Measurements from ENCODE around the gene ZNF787.

The ZNF787 gene

GRCh38 chr19:56132316-56132822, 11.3 kb upstream of the ZNF787 start:
- Histone ChIP-seq H3K27ac (ENCODE audit: low read length) (no peak overlapping the region), H3K36me3 (replicated peaks; ENCODE audit: low read depth, low read length) (no peaks in the 10 kb centered on the region), H3K9me3 (ENCODE audit: insufficient read depth, low read length) (no peaks in the 10 kb centered on the region), H4K20me1 (ENCODE audit: insufficient read depth, low read length) (no peaks in the 10 kb centered on the region), H3K9ac (ENCODE audit: low read length) (no peak overlapping the region), H2AFZ (ENCODE audit: low read depth, low read length) (no peak overlapping the region), H3K4me2 (ENCODE audit: low read length) (no peak overlapping the region), H3K79me2 (ENCODE audit: low read length) (no peaks in the 10 kb centered on the region), H3K27me3 (ENCODE audit: low read depth, low read length) (no peaks in the 10 kb centered on the region), H3K4me1 (ENCODE audit: low read length) (peaks cover 13% of the 10 kb centered on the region), H3K4me3 (ENCODE audit: low read length) (no peak overlapping the region)
- TF ChIP-seq CTCF (IDR thresholded peaks at IDR 0.05; ENCODE audit: low read depth, low read length) (no peak), EZH2phosphoT487 (IDR thresholded peaks at IDR 0.05; ENCODE audit: low read depth) (no peak)

DNA sequence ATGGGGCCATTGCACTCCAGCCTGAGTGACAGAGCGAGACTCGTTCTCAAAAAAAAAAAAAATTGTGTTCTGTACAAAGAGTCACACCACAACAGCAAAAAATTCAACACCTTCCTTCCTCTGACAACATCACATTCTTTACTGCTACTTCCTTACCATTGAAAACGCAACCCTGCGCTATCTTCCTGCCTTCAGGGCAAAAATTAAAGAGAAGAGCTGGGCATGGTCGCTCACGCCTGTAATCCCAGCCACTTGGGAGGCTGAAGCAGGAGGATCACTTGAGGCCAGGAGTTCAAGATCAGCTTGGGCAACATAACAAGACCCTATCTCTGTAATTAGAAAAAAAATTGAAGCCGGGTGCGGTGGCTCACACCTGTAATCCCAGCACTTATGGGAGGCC, 10.6 kb upstream of the ZNF787 start:
- Histone ChIP-seq H3K4me1 (ENCODE audit: low read length) (peaks cover 13% of the 10 kb centered on the region), H3K9ac (ENCODE audit: low read length) (no peak overlapping the region), H3K27ac (ENCODE audit: low read length) (no peak overlapping the region), H4K20me1 (ENCODE audit: insufficient read depth, low read length) (no peaks in the 10 kb centered on the region), H3K36me3 (replicated peaks; ENCODE audit: low read depth, low read length) (no peaks in the 10 kb centered on the region), H3K4me2 (ENCODE audit: low read length) (no peak overlapping the region), H3K4me3 (ENCODE audit: low read length) (no peak overlapping the region), H2AFZ (ENCODE audit: low read depth, low read length) (no peak overlapping the region), H3K79me2 (ENCODE audit: low read length) (no peaks in the 10 kb centered on the region), H3K9me3 (ENCODE audit: insufficient read depth, low read length) (no peaks in the 10 kb centered on the region), H3K27me3 (ENCODE audit: low read depth, low read length) (no peaks in the 10 kb centered on the region)
- no peak for TF ChIP-seq EZH2phosphoT487 (IDR thresholded peaks at IDR 0.05; ENCODE audit: low read depth)
- TF ChIP-seq CTCF (IDR thresholded peaks at IDR 0.05; ENCODE audit: low read depth, low read length) = no peak

- Histone ChIP-seq H3K27ac (ENCODE audit: low read length) (no peak overlapping the region), H3K36me3 (replicated peaks; ENCODE audit: low read depth, low read length) (no peaks in the 10 kb centered on the region), H3K9ac (ENCODE audit: low read length) (no peak overlapping the region), H3K79me2 (ENCODE audit: low read length) (no peaks in the 10 kb centered on the region), H3K9me3 (ENCODE audit: insufficient read depth, low read length) (no peaks in the 10 kb centered on the region), H3K4me1 (ENCODE audit: low read length) (peaks cover 13% of the 10 kb centered on the region), H2AFZ (ENCODE audit: low read depth, low read length) (no peak overlapping the region; the same call in 1 of the 2 replicates), H4K20me1 (ENCODE audit: insufficient read depth, low read length) (no peaks in the 10 kb centered on the region), H3K27me3 (ENCODE audit: low read depth, low read length) (no peaks in the 10 kb centered on the region), H3K4me2 (ENCODE audit: low read length) (no peak overlapping the region), H3K4me3 (ENCODE audit: low read length) (no peak overlapping the region)
- TF ChIP-seq EZH2phosphoT487 (IDR thresholded peaks at IDR 0.05; ENCODE audit: low read depth) = no peak
- TF ChIP-seq CTCF (IDR thresholded peaks at IDR 0.05; ENCODE audit: low read depth, low read length) = no peak
Measured at GRCh38 chr19:56130006-56130405, 8.9 kb upstream of the ZNF787 start.

DNA sequence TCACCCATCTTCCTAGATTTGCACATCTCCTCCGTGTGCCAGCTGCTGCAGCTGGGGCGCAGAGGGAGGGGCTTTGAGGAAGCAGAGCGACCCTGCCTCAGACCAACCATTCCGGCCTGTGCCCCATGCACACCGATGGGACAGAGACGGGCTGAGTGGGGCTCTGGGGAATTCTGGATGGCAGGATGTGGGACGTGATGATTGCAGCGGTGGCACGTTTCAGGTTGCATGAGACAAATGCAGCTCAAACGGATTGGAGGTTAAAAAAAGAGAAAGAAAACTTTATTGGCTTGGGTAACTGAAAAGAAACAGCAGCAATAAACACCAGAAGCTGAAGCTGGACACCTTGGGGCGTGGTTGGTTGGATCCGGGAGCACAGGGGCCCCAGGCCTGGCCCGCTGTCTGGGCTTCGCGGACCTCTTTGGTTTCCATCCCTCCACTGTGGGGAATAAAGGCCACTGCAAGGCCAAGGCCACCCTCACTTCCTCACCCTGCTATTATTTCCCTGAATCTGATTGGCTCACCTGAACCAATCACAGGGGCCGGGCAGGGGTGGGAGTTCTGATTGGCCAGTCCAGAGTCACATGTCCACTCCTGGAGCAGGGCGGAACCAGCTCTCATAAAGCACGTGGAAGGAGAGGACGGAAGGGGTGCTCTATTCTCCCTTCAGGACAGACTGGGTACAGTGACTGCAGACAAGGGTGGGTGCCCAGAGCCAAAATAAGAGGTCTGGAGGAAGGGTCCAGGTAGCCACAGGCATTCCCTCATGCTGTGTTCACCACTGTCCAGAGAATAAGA, 6.1 kb upstream of the ZNF787 start:
- Histone ChIP-seq H3K27ac (ENCODE audit: low read length) (no peak overlapping the region), H3K36me3 (replicated peaks; ENCODE audit: low read depth, low read length) (no peaks in the 10 kb centered on the region), H3K4me2 (ENCODE audit: low read length) (no peak overlapping the region), H4K20me1 (ENCODE audit: insufficient read depth, low read length) (no peaks in the 10 kb centered on the region), H3K4me3 (ENCODE audit: low read length) (no peak overlapping the region), H3K9me3 (ENCODE audit: insufficient read depth, low read length) (no peaks in the 10 kb centered on the region), H3K79me2 (ENCODE audit: low read length) (no peaks in the 10 kb centered on the region), H3K9ac (ENCODE audit: low read length) (no peak overlapping the region), H3K4me1 (ENCODE audit: low read length) (peaks cover 1% of the 10 kb centered on the region), H3K27me3 (ENCODE audit: low read depth, low read length) (no peaks in the 10 kb centered on the region), H2AFZ (ENCODE audit: low read depth, low read length) (no peak overlapping the region)
- no peak for TF ChIP-seq EZH2phosphoT487 (IDR thresholded peaks at IDR 0.05; ENCODE audit: low read depth)
- TF ChIP-seq CTCF (IDR thresholded peaks at IDR 0.05; ENCODE audit: low read depth, low read length) = no peak

All from OCI-LY3 (cell line).